Peyer's patch (tissue), 4 donors: ENCODE measurements around the gene SDF2. TPM values are rescaled to one million over a fixed set of nuclear protein-coding genes. Genes with fewer than 3 reads are reported as not detected.

Source experiments
- DNase-seq, 3 donors: peaks; one replicate each; pipeline ENCODE4 v3.0.0-alpha.2; 2017 to 2019
- H3K27ac ChIP-seq, 4 donors: fragments of 200-600 bp; sonication (generic); one replicate each; pipeline ENCODE4 v1.5.1; 2016 to 2019
- H3K27me3 ChIP-seq, 2 donors: fragments of 200-600 bp; sonication (generic); one replicate each; pipeline ENCODE4 v1.5.1; 2019
- H3K36me3 ChIP-seq, 3 donors: fragments of 200-600 bp; sonication (generic); one replicate each; pipeline ENCODE4 v1.5.1; 2016 to 2019
- H3K4me1 ChIP-seq, 4 donors: fragments of 200-600 bp; sonication (generic); one replicate each; pipeline ENCODE4 v1.5.1; 2016 to 2019
- H3K4me3 ChIP-seq, 4 donors: fragments of 200-600 bp; sonication (generic); 1 replicate in 3 of 4; 2 replicates in 1 of 4; pipeline ENCODE4 v1.5.1; 2016 to 2019; ENCODE audit warnings: mild to moderate bottlenecking in 1 of 4
- H3K9me3 ChIP-seq, 4 donors: fragments of 200-600 bp; sonication (generic); one replicate each; pipeline ENCODE4 v1.5.1; 2016 to 2019; ENCODE audit warnings: mild to moderate bottlenecking in 1 of 4
- CTCF ChIP-seq, 6 experiments: fragments of 450-650 bp in 4 of 6; fragments of 200-600 bp in 2 of 6; sonication (generic) in 1 of 6; IDR thresholded peaks; one replicate each; pipeline ENCODE4 v1.5.1; 2017 to 2019; ENCODE audit warnings: antibody characterized with exemption in 6 of 6, mild to moderate bottlenecking in 3 of 6, moderate library complexity in 1 of 6
- POLR2A ChIP-seq, 2 donors: fragments of 450-650 bp; IDR thresholded peaks; one replicate each; pipeline ENCODE4 v1.5.1; 2017; ENCODE audit warnings: antibody characterized with exemption in 2 of 2, mild to moderate bottlenecking in 2 of 2, moderate library complexity in 2 of 2
- total RNA-seq, 4 donors: library from RNA; depleted of rRNA; stranded (reverse); fragments of >200 nt; gene quantifications; one replicate each; pipeline ENCODE4 v1.1.0, GENCODE V29; 2016

Gene SDF2
- total RNA-seq, 4 donors from 2014 or later: 39.6 to 60.5 (median 55.9) TPM

- Histone ChIP-seq H3K27ac (no peak overlapping the region), H3K27me3 (no peaks in the 10 kb centered on the region), H3K4me3 (no peak overlapping the region), H3K4me1 (peaks cover 0 to 29% (median 2%) of the 10 kb centered on the region in 4 donors), H3K9me3 (no peaks in the 10 kb centered on the region), H3K36me3 (peaks cover 0 to 64% (median 0%) of the 10 kb centered on the region in 3 donors)
- no peak for DNase-seq
- TF ChIP-seq POLR2A (IDR thresholded peaks at IDR 0.05): no peak
- TF ChIP-seq CTCF (IDR thresholded peaks at IDR 0.05): no peak
These were observed 40.5 kb upstream of the SDF2 start for GRCh38 chr17:28702026-28702751.

- no peak for DNase-seq
- Histone ChIP-seq H3K9me3 (no peaks in the 10 kb centered on the region), H3K27ac (no peak overlapping the region), H3K4me3 (no peak overlapping the region), H3K4me1 (peaks cover 0 to 30% (median 2%) of the 10 kb centered on the region in 4 donors), H3K36me3 (peaks cover 0 to 76% (median 0%) of the 10 kb centered on the region in 3 donors), H3K27me3 (no peaks in the 10 kb centered on the region)
- TF ChIP-seq POLR2A (IDR thresholded peaks at IDR 0.05) (no peak), CTCF (IDR thresholded peaks at IDR 0.05) (no peak)
These were observed 39.3 kb upstream of the SDF2 start for GRCh38 chr17:28700830-28701492.

- peaks cover 0 to 30% (median 2%) of the 10 kb centered on the region in 4 donors for H3K4me1 ChIP-seq
These were observed 38.6 kb upstream of the SDF2 start for GRCh38 chr17:28700278-28700677.

GRCh38 chr17:28698253-28698941 lies 36.7 kb upstream of the SDF2 start:
- DNase-seq: peak in 2 of 3 donors; percentile 88 to 90
- peaks cover 0 to 100% (median 3%) of the 10 kb centered on the region in 3 donors for H3K36me3 ChIP-seq
- H3K4me3 ChIP-seq: peak overlapping the region in 1 of 4 donors; percentile 13
- no peaks in the 10 kb centered on the region for H3K9me3 ChIP-seq
- peak; percentile 90 to 91 for TF ChIP-seq POLR2A (IDR thresholded peaks at IDR 0.05)
- TF ChIP-seq CTCF (IDR thresholded peaks at IDR 0.05): peak in 3 of 6 experiments; percentile 6 to 26 (median 19)
- peaks cover 0 to 30% (median 2%) of the 10 kb centered on the region in 4 donors for H3K4me1 ChIP-seq
- H3K27ac ChIP-seq: peak overlapping the region in 3 of 4 donors; percentile 72 to 87 (median 77)
- no peaks in the 10 kb centered on the region for H3K27me3 ChIP-seq

More at GRCh38 chr17:28700278-28700677, 38.6 kb upstream of the SDF2 start:
- Histone ChIP-seq H3K36me3 (peaks cover 0 to 83% (median 0%) of the 10 kb centered on the region in 3 donors), H3K27ac (peak overlapping the region in 1 of 4 donors; percentile 34), H3K27me3 (no peaks in the 10 kb centered on the region), H3K4me3 (no peak overlapping the region), H3K9me3 (no peaks in the 10 kb centered on the region)
- DNase-seq: no peak
- TF ChIP-seq CTCF (IDR thresholded peaks at IDR 0.05) (no peak), POLR2A (IDR thresholded peaks at IDR 0.05) (no peak)

GRCh38 chr17:28693869-28694268 lies 32.2 kb upstream of the SDF2 start:
- Histone ChIP-seq H3K4me3 (no peak overlapping the region), H3K4me1 (peaks cover 0 to 15% (median 0%) of the 10 kb centered on the region in 4 donors), H3K36me3 (peaks cover 0 to 100% (median 3%) of the 10 kb centered on the region in 3 donors), H3K9me3 (no peaks in the 10 kb centered on the region), H3K27me3 (no peaks in the 10 kb centered on the region), H3K27ac (no peak overlapping the region)
- TF ChIP-seq CTCF (IDR thresholded peaks at IDR 0.05): no peak
- TF ChIP-seq POLR2A (IDR thresholded peaks at IDR 0.05): no peak
- no peak for DNase-seq
